IPS-18c (cell line): Measurements from ENCODE around the gene LAMA5.

Source experiments
- H3K4me3 ChIP-seq: 2 replicates; pipeline ENCODE4 v1.7.0; 2013; ENCODE audit warnings: low read depth, mild to moderate bottlenecking, low read length, moderate library complexity; ENCODE audit not compliant: insufficient read depth
- H3K9me3 ChIP-seq: one replicate; pipeline ENCODE4 v1.6.1; 2013; ENCODE audit warnings: mild to moderate bottlenecking, low read length, moderate library complexity; ENCODE audit not compliant: control insufficient read depth, insufficient read depth

The LAMA5 gene

GRCh38 chr20:62366370-62367135, 559 bp downstream of the LAMA5 start:
- Histone ChIP-seq H3K4me3 (peak overlapping the region; percentile 88), H3K9me3 (no peaks in the 10 kb centered on the region)

- H3K9me3 ChIP-seq: no peaks in the 10 kb centered on the region
- peak overlapping the region; percentile 88 for H3K4me3 ChIP-seq
Observed at GRCh38 chr20:62365814-62366369, 1.2 kb downstream of the LAMA5 start.

GRCh38 chr20:62364911-62365736, 2.0 kb downstream of the LAMA5 start:
- peak overlapping the region; percentile 88 for H3K4me3 ChIP-seq
- no peaks in the 10 kb centered on the region for H3K9me3 ChIP-seq

- Histone ChIP-seq H3K9me3 (no peaks in the 10 kb centered on the region), H3K4me3 (no peak overlapping the region)
Observed at GRCh38 chr20:62363920-62364851, 2.9 kb downstream of the LAMA5 start.

GRCh38 chr20:62362991-62363919, 3.9 kb downstream of the LAMA5 start:
- H3K4me3 ChIP-seq: peak overlapping the region; percentile 9; the same call in 1 of the 2 replicates

GRCh38 chr20:62362590-62362940, 4.5 kb downstream of the LAMA5 start:
- no peaks in the 10 kb centered on the region for H3K9me3 ChIP-seq
- peak overlapping the region; percentile 9; the same call in 1 of the 2 replicates for H3K4me3 ChIP-seq

More at GRCh38 chr20:62362991-62363919, 3.9 kb downstream of the LAMA5 start:
- H3K9me3 ChIP-seq: no peaks in the 10 kb centered on the region

GRCh38 chr20:62361799-62362589, 5.1 kb downstream of the LAMA5 start:
- Histone ChIP-seq H3K9me3 (no peaks in the 10 kb centered on the region), H3K4me3 (peak overlapping the region; percentile 20)

- H3K9me3 ChIP-seq: no peaks in the 10 kb centered on the region
- peak overlapping the region; percentile 20; the same call in 1 of the 2 replicates for H3K4me3 ChIP-seq
Observed at GRCh38 chr20:62360854-62361798, 6.0 kb downstream of the LAMA5 start.

- Histone ChIP-seq H3K9me3 (no peaks in the 10 kb centered on the region), H3K4me3 (no peak overlapping the region)
Observed at GRCh38 chr20:62359491-62360121, 7.5 kb downstream of the LAMA5 start.

GRCh38 chr20:62359043-62359490, 8.0 kb downstream of the LAMA5 start:
- no peak overlapping the region for H3K4me3 ChIP-seq
- no peaks in the 10 kb centered on the region for H3K9me3 ChIP-seq

- Histone ChIP-seq H3K9me3 (no peaks in the 10 kb centered on the region), H3K4me3 (no peak overlapping the region)
Observed at GRCh38 chr20:62358171-62359042, 8.7 kb downstream of the LAMA5 start.

- Histone ChIP-seq H3K9me3 (no peaks in the 10 kb centered on the region), H3K4me3 (no peak overlapping the region)
Observed at GRCh38 chr20:62357681-62358080, 9.4 kb downstream of the LAMA5 start.

- Histone ChIP-seq H3K4me3 (no peak overlapping the region), H3K9me3 (no peaks in the 10 kb centered on the region)
Observed at GRCh38 chr20:62357187-62357667, 9.9 kb downstream of the LAMA5 start.
